H9 (cell line): ENCODE measurements around the gene ATP8A1. TPM values are rescaled to one million over a fixed set of nuclear protein-coding genes. Genes with fewer than 3 reads are reported as not detected.

Experiments
- DNase-seq: peaks from one replicate; pipeline ENCODE4 v3.0.0-alpha.2; 2017
- H2AFZ ChIP-seq: one replicate; pipeline ENCODE4 v1.6.1; 2013; ENCODE audit warnings: mild to moderate bottlenecking, low read length, control low read depth, moderate library complexity
- H2AK5ac ChIP-seq: 2 replicates; pipeline ENCODE4 v1.6.1; 2013; ENCODE audit warnings: low read length, control low read depth, mixed read lengths; ENCODE audit not compliant: insufficient read length
- H2BK120ac ChIP-seq: one replicate; pipeline ENCODE4 v1.6.1; 2013; ENCODE audit warnings: low read depth, mild to moderate bottlenecking, low read length, control low read depth, inconsistent platforms; ENCODE audit not compliant: poor library complexity, severe bottlenecking
- H2BK12ac ChIP-seq: 2 replicates; pipeline ENCODE4 v1.6.1; 2013; ENCODE audit warnings: low read length, control low read depth, mixed read lengths, low read depth; ENCODE audit not compliant: insufficient read length
- H2BK15ac ChIP-seq: 2 replicates; pipeline ENCODE4 v1.6.1; 2013; ENCODE audit warnings: low read depth, low read length, control low read depth
- H2BK20ac ChIP-seq: one replicate; pipeline ENCODE4 v1.6.1; 2013; ENCODE audit warnings: low read depth, mild to moderate bottlenecking, low read length, control low read depth, inconsistent platforms; ENCODE audit not compliant: poor library complexity, severe bottlenecking
- H2BK5ac ChIP-seq: 2 replicates; pipeline ENCODE4 v1.6.1; 2013; ENCODE audit warnings: low read length, control low read depth, mixed read lengths; ENCODE audit not compliant: insufficient read length
- H3K14ac ChIP-seq: 2 replicates; pipeline ENCODE4 v1.6.1; 2013; ENCODE audit warnings: low read length, control low read depth; ENCODE audit not compliant: insufficient read depth
- H3K18ac ChIP-seq: 2 replicates; pipeline ENCODE4 v1.6.1; 2013; ENCODE audit warnings: low read depth, mild to moderate bottlenecking, mixed read lengths, low read length, control low read depth; ENCODE audit not compliant: insufficient read length
- H3K23ac ChIP-seq: 2 replicates; pipeline ENCODE4 v1.6.1; 2013; ENCODE audit warnings: low read length, control low read depth, mixed read lengths, low read depth; ENCODE audit not compliant: insufficient read length
- H3K23me2 ChIP-seq: 2 replicates; pipeline ENCODE4 v1.6.1; 2013; ENCODE audit warnings: low read depth, mild to moderate bottlenecking, mixed read lengths, low read length, control low read depth; ENCODE audit not compliant: insufficient read length, poor library complexity, severe bottlenecking
- H3K27ac ChIP-seq: 2 replicates; pipeline ENCODE4 v1.5.1; 2013; ENCODE audit warnings: low read length, control low read depth, mixed read lengths, low read depth; ENCODE audit not compliant: insufficient read length
- H3K27me3 ChIP-seq: 2 replicates; pipeline ENCODE4 v1.6.1; 2013; ENCODE audit warnings: low read length, control low read depth, inconsistent platforms; ENCODE audit not compliant: insufficient read depth
- H3K4ac ChIP-seq: 2 replicates; pipeline ENCODE4 v1.6.1; 2013; ENCODE audit warnings: low read depth, mild to moderate bottlenecking, control low read depth, inconsistent platforms, low read length, moderate library complexity
- H3K4me1 ChIP-seq: 2 replicates; pipeline ENCODE4 v1.6.1; 2013; ENCODE audit warnings: low read length, control low read depth, inconsistent platforms; ENCODE audit not compliant: insufficient read depth
- H3K4me2 ChIP-seq: 2 replicates; pipeline ENCODE4 v1.6.1; 2013; ENCODE audit warnings: low read length, control low read depth, mixed read lengths; ENCODE audit not compliant: insufficient read length, insufficient read depth
- H3K56ac ChIP-seq: 2 replicates; pipeline ENCODE4 v1.6.1; 2013; ENCODE audit warnings: low read depth, mild to moderate bottlenecking, mixed read lengths, low read length, control low read depth; ENCODE audit not compliant: insufficient read length
- H3K79me1 ChIP-seq: 2 replicates; pipeline ENCODE4 v1.6.1; 2013; ENCODE audit warnings: low read depth, mild to moderate bottlenecking, moderate library complexity, low read length, control low read depth, inconsistent platforms; ENCODE audit not compliant: insufficient read depth, poor library complexity, severe bottlenecking
- H3K79me2 ChIP-seq: 2 replicates; pipeline ENCODE4 v1.6.1; 2013; ENCODE audit warnings: low read length, control low read depth, inconsistent platforms; ENCODE audit not compliant: insufficient read depth
- H3K9ac ChIP-seq: 2 replicates; pipeline ENCODE4 v1.6.1; 2013; ENCODE audit warnings: low read length, control low read depth, mixed read lengths; ENCODE audit not compliant: insufficient read length; ENCODE audit errors: extremely low read depth
- H3K9me3 ChIP-seq: one replicate; pipeline ENCODE4 v1.6.1; 2013; ENCODE audit warnings: low read depth, low read length, inconsistent platforms; ENCODE audit not compliant: control insufficient read depth
- H3T11ph ChIP-seq: one replicate; pipeline ENCODE4 v1.6.1; 2013; ENCODE audit warnings: mild to moderate bottlenecking, low read length, control low read depth, inconsistent platforms
- H4K20me1 ChIP-seq: one replicate; pipeline ENCODE4 v1.6.1; 2013; ENCODE audit not compliant: control insufficient read depth, insufficient read length, insufficient read depth
- H4K5ac ChIP-seq: 2 replicates; pipeline ENCODE4 v1.6.1; 2013; ENCODE audit warnings: low read depth, mild to moderate bottlenecking, mixed read lengths, low read length, control low read depth; ENCODE audit not compliant: insufficient read length
- H4K8ac ChIP-seq: replicated peaks from 2 replicates; pipeline ENCODE4 v1.6.1; 2013; ENCODE audit warnings: low read length, control low read depth, mixed read lengths, low read depth; ENCODE audit not compliant: insufficient read length
- H4K91ac ChIP-seq: 2 replicates; pipeline ENCODE4 v1.6.1; 2013; ENCODE audit warnings: low read depth, mild to moderate bottlenecking, moderate library complexity, mixed read lengths, low read length, control low read depth; ENCODE audit not compliant: insufficient read length
- H3K27ac Mint-ChIP-seq, 3 experiments: 2 replicates in 2 of 3; 3 replicates in 1 of 3; pipeline ENCODE4 v1.8.0; 2020 to 2021; ENCODE audit warnings: mixed read lengths in 3 of 3, mild to moderate bottlenecking in 1 of 3, moderate library complexity in 1 of 3
- H3K27me3 Mint-ChIP-seq: 2 replicates; pipeline ENCODE4 v1.8.0; 2021; ENCODE audit warnings: low read depth, mild to moderate bottlenecking, moderate library complexity, mixed read lengths
- H3K36me3 Mint-ChIP-seq, 3 experiments: 2 replicates in 2 of 3; 3 replicates in 1 of 3; pipeline ENCODE4 v1.8.0; 2020 to 2021; ENCODE audit warnings: low read depth in 3 of 3, mixed read lengths in 3 of 3; ENCODE audit not compliant: insufficient read depth in 1 of 3
- H3K4me1 Mint-ChIP-seq, 2 experiments: 2 replicates each; pipeline ENCODE4 v1.8.0; 2020; ENCODE audit warnings: mixed read lengths in 2 of 2
- H3K4me3 Mint-ChIP-seq, 2 experiments: 2 replicates in 1 of 2; 3 replicates in 1 of 2; pipeline ENCODE4 v1.8.0; 2020 to 2021; ENCODE audit warnings: mild to moderate bottlenecking in 2 of 2, mixed read lengths in 2 of 2, moderate library complexity in 1 of 2
- H3K9me3 Mint-ChIP-seq, 2 experiments: 2 replicates in 1 of 2; 3 replicates in 1 of 2; pipeline ENCODE4 v1.8.0; 2020; ENCODE audit warnings: mild to moderate bottlenecking in 2 of 2, mixed read lengths in 2 of 2, moderate library complexity in 1 of 2
- CTCF ChIP-seq: fragments of 200-600 bp; sonication (generic); conservative IDR thresholded peaks from 3 replicates; pipeline ENCODE4 v1.8.0; 2021; ENCODE audit warnings: antibody characterized with exemption, mild to moderate bottlenecking
- WGBS: extraction: QIAGEN DNeasy Blood & Tissue Kit; methylation state at CpG from one replicate; pipeline ENCODE4 v1.1.7; 2013; ENCODE audit warnings: missing lambda C conversion rate, low lambda C conversion rate, mixed read lengths; ENCODE audit not compliant: insufficient read length; ENCODE audit errors: extremely low coverage; 5-methylcytosine and 5-hydroxymethylcytosine counted together
- total RNA-seq: library from RNA; stranded (reverse); gene quantifications from 2 replicates; pipeline ENCODE4 v1.2.1, GENCODE V29; 2021

The ATP8A1 gene
- total RNA-seq, 1 experiment from 2014 or later, result 5.1 TPM

GRCh38 chr4:42445038-42445437, 211.9 kb downstream of the ATP8A1 start:
- H2AFZ ChIP-seq, result no peak overlapping the region
- no peak for TF ChIP-seq CTCF
- no CpG with 5 or more reads among the region's 5 CpGs for WGBS
- H3K9me3 Mint-ChIP-seq, result peaks cover 0 to under 1% of the 10 kb centered on the region in 2 experiments; a peak in 2 of 5 replicates
- H3K27ac ChIP-seq, result no peak overlapping the region
- peaks cover 0 to 1% (median under 1%) of the 10 kb centered on the region in 3 experiments; a peak in 2 of 7 replicates for H3K36me3 Mint-ChIP-seq
- no peak overlapping the region for H3K27ac Mint-ChIP-seq
- no peak overlapping the region for H3K4me2 ChIP-seq
- peaks cover 1% of the 10 kb centered on the region; the same call in 1 of the 2 replicates for H3K79me2 ChIP-seq
- H3K4me1 ChIP-seq, result no peaks in the 10 kb centered on the region
- no peak overlapping the region for H3K4ac ChIP-seq
- H4K8ac ChIP-seq, result no peak overlapping the region
- no peak for DNase-seq
- H3K4me1 Mint-ChIP-seq, result peaks cover 2 to 5% of the 10 kb centered on the region in 2 experiments; a peak in 3 of 4 replicates
- no peaks in the 10 kb centered on the region for H3K9me3 ChIP-seq
- no peaks in the 10 kb centered on the region for H3K27me3 Mint-ChIP-seq
- H3K79me1 ChIP-seq, result no peaks in the 10 kb centered on the region
- H2AK5ac ChIP-seq, result no peak overlapping the region
- no peak overlapping the region for H2BK5ac ChIP-seq
- H3K56ac ChIP-seq, result no peak overlapping the region
- H3T11ph ChIP-seq, result no peak overlapping the region
- H3K18ac ChIP-seq, result no peak overlapping the region
- H3K23ac ChIP-seq, result no peak overlapping the region
- no peak overlapping the region for H2BK12ac ChIP-seq
- H2BK20ac ChIP-seq, result no peak overlapping the region
- no peaks in the 10 kb centered on the region for H4K20me1 ChIP-seq
- H3K9ac ChIP-seq, result no peak overlapping the region
- no peak overlapping the region for H3K14ac ChIP-seq
- no peak overlapping the region for H2BK120ac ChIP-seq
- no peak overlapping the region for H3K4me3 Mint-ChIP-seq
- no peaks in the 10 kb centered on the region for H3K23me2 ChIP-seq
- H3K27me3 ChIP-seq, result no peaks in the 10 kb centered on the region
- no peak overlapping the region for H4K91ac ChIP-seq
- no peak overlapping the region for H2BK15ac ChIP-seq
- H4K5ac ChIP-seq, result no peak overlapping the region
